Testis (tissue), 2 donors: ENCODE data around the gene CAMTA1.

Experiments used
- POLR2A ChIP-seq: fragments of 450-650 bp; IDR thresholded peaks from one replicate; pipeline ENCODE4 v1.6.1; 2017; ENCODE audit warnings: antibody characterized with exemption, mild to moderate bottlenecking, moderate library complexity
- TF ChIP-seq, protein P1 (sequence below), 3 experiments: fragments of 450-650 bp in 2 of 3; fragments of 200-600 bp in 1 of 3; sonication (generic) in 1 of 3; IDR thresholded peaks; one replicate each; pipeline ENCODE4 v1.5.1; 2016 to 2019; ENCODE audit warnings: antibody characterized with exemption in 3 of 3, mild to moderate bottlenecking in 2 of 3, moderate library complexity in 1 of 3

DNA sequence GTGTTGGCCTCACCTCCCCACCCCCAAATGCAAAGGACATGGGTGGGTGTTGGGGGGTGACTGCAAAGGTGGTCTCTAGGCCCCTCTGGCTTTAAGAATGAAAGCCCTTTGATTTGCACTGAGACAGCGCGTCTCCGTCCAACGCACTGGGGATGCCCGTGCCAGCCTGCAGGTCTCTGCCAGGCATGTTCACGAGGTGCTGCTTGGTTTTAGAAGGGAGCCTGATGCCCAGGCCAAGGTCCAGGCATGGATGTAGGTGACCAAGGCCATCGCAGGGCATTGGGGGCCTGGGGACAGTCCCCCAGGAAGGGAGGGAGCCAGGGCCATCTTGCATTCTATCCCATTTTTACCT, 622.3 kb downstream of the CAMTA1 start:
- TF ChIP-seq, protein P1, sequence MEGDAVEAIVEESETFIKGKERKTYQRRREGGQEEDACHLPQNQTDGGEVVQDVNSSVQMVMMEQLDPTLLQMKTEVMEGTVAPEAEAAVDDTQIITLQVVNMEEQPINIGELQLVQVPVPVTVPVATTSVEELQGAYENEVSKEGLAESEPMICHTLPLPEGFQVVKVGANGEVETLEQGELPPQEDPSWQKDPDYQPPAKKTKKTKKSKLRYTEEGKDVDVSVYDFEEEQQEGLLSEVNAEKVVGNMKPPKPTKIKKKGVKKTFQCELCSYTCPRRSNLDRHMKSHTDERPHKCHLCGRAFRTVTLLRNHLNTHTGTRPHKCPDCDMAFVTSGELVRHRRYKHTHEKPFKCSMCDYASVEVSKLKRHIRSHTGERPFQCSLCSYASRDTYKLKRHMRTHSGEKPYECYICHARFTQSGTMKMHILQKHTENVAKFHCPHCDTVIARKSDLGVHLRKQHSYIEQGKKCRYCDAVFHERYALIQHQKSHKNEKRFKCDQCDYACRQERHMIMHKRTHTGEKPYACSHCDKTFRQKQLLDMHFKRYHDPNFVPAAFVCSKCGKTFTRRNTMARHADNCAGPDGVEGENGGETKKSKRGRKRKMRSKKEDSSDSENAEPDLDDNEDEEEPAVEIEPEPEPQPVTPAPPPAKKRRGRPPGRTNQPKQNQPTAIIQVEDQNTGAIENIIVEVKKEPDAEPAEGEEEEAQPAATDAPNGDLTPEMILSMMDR (IDR thresholded peaks at IDR 0.05) = no peak
- no peak for TF ChIP-seq POLR2A
